Memory B cell (primary cell): Measurements from ENCODE around the gene KCTD1.

ENCODE experiments used
- ATAC-seq: fragments of 150-1000 bp; cut with Tn5 transposase; 2 replicates; pipeline ENCODE4 v1.10.0; 2021; ENCODE audit warnings: low read depth, mild to moderate bottlenecking, moderate library complexity
- DNase-seq, 2 donors: peaks; one replicate each; pipeline ENCODE4 v3.0.0; 2022; ENCODE audit warnings: low spot score in 2 of 2
- H3K27ac Mint-ChIP-seq: one replicate; pipeline ENCODE4 v1.8.0; 2022; ENCODE audit warnings: mild to moderate bottlenecking, moderate library complexity, mixed read lengths
- H3K27me3 Mint-ChIP-seq: one replicate; pipeline ENCODE4 v1.8.0; 2022; ENCODE audit warnings: mixed read lengths
- H3K36me3 Mint-ChIP-seq: one replicate; pipeline ENCODE4 v1.8.0; 2022; ENCODE audit warnings: mild to moderate bottlenecking, mixed read lengths
- H3K4me1 Mint-ChIP-seq: one replicate; pipeline ENCODE4 v1.8.0; 2022; ENCODE audit warnings: mixed read lengths
- H3K4me3 Mint-ChIP-seq: one replicate; pipeline ENCODE4 v1.8.0; 2022; ENCODE audit warnings: mild to moderate bottlenecking, moderate library complexity, mixed read lengths
- H3K9me3 Mint-ChIP-seq: one replicate; pipeline ENCODE4 v1.8.0; 2022; ENCODE audit warnings: mixed read lengths

The KCTD1 gene

DNA sequence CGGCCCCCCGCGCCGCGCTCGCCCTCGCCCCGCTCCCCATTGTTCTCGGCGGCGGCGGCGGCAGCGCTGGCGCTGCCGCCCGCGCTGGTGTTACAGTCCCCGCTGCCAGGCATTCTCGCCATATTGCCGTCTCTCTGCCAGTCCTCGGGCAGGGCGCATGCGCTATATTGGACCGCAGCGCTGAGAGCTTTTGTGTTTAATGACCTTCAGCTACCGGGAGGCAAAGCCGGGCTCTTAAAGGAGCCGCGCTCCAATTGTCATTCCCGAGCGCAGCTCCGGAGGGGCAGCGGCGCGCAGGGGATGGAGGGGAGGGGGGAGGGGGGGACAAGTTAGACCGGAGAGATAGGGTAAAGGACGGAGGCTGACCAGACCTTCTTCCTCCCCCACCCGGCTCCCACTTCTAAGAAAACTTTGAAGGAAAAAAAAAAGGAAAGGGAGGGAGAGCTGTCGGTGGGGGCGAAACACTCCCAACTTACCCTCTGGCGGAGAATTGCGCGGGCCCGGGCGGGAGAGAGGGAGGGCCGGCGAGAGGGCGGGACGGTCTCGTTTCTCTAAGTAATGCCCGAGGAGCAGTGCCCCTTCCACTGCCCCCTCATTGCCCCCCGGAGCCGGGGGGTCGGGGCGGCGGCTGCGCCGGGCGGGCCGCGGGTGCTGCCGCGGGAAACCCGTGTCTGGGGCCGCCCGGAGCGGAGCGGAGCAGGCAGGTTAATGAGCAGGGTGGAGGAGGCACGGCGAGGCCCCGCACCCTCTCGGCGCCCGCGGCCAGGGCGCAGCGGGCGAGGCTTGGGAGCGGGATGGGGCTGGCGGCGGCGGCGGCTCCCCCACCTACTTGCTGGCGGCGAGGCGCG lies at the start of gene KCTD1:
Gene KCTD1, minus strand, starts transcription at position 139 of the 848 bp plus-strand sequence. Its CDS starts 17 bp downstream, at position 122.
- H3K9me3 Mint-ChIP-seq, result no peaks in the 10 kb centered on the region
- ATAC-seq (peak; percentile 67), DNase-seq (peak; percentile 35 to 47)
- no peaks in the 10 kb centered on the region for H3K36me3 Mint-ChIP-seq
- H3K4me3 Mint-ChIP-seq, result peak within 1 kb of the TSS; percentile 95
- peaks cover 28% of the 10 kb centered on the region for H3K4me1 Mint-ChIP-seq
- peaks cover 8% of the 10 kb centered on the region for H3K27me3 Mint-ChIP-seq
- H3K27ac Mint-ChIP-seq, result peak within 1 kb of the TSS; percentile 35

GRCh38 chr18:26593365-26594320 lies 45.3 kb upstream of the KCTD1 start:
- H3K4me1 Mint-ChIP-seq, result no peaks in the 10 kb centered on the region
- no peaks in the 10 kb centered on the region for H3K36me3 Mint-ChIP-seq
- no peak overlapping the region for H3K27ac Mint-ChIP-seq
- ATAC-seq (no peak), DNase-seq (no peak)
- peaks cover 6% of the 10 kb centered on the region for H3K9me3 Mint-ChIP-seq
- peaks cover 19% of the 10 kb centered on the region for H3K27me3 Mint-ChIP-seq
- H3K4me3 Mint-ChIP-seq, result no peak overlapping the region

DNA sequence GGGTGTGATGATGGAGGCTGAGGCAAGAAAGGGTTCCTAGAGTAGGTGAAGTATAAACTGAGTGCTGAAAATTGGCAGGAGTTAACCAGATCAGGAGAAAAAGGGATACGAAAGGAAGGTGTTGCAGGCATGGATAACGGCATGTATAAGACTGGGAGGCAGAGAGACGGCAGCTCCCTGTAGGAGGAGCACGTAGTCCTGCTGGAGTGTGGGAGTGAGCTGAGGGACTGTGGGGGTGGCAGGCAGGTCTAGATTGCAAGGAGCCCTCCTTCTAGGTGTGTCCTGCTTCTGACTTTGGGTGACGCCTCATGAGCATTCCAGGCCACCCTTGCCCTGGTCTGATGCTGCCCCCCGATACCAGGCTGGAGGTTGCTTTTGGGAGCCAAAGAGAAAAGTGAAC lies 36.4 kb upstream of the KCTD1 start:
- no peak overlapping the region for H3K4me3 Mint-ChIP-seq
- no peaks in the 10 kb centered on the region for H3K36me3 Mint-ChIP-seq
- DNase-seq (no peak), ATAC-seq (no peak)
- no peaks in the 10 kb centered on the region for H3K9me3 Mint-ChIP-seq
- no peak overlapping the region for H3K27ac Mint-ChIP-seq
- no peaks in the 10 kb centered on the region for H3K4me1 Mint-ChIP-seq
- peaks cover 9% of the 10 kb centered on the region for H3K27me3 Mint-ChIP-seq

DNA sequence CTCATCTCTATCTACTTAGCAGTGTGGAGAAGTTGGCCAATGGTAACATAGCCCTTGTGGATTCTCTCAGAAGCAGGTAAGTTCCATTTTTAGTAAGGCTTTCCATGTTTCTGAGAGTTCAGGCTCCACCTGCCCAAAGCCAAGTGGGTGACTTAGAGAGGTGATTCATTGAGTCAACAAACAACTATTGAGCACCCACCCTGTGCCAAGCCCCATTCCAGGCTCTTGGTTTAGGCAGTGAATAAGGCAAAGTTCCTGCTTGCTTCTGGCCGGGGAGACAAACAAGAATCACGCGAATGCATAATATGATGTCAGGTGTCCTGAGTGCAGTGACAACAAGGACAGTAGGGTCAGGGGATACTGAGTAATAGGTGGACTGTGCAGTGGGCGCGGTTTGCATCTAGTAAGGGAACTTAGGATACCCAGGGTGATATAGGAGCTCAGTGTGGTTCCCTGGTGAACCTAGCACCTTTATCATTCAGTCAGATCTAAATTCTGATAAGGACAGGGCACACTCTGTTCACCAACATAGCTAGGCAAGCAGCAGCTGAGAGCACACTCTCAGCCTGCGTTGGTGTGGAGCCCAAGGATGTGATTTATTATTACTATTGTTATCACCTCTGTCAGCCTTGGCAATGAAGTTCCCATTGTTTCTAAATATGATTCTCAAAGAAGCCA lies 31.7 kb upstream of the KCTD1 start:
- no peak overlapping the region for H3K27ac Mint-ChIP-seq
- peaks cover 13% of the 10 kb centered on the region for H3K27me3 Mint-ChIP-seq
- no peaks in the 10 kb centered on the region for H3K9me3 Mint-ChIP-seq
- H3K36me3 Mint-ChIP-seq, result no peaks in the 10 kb centered on the region
- H3K4me3 Mint-ChIP-seq, result no peak overlapping the region
- DNase-seq, result no peak
- no peak for ATAC-seq
- H3K4me1 Mint-ChIP-seq, result peaks cover 7% of the 10 kb centered on the region

- Mint-ChIP-seq H3K27me3 (peaks cover 18% of the 10 kb centered on the region), H3K4me3 (no peak overlapping the region)
- DNase-seq, result no peak
Observed at GRCh38 chr18:26575865-26576217, 27.5 kb upstream of the KCTD1 start.

GRCh38 chr18:26574958-26575864 lies 26.9 kb upstream of the KCTD1 start:
- Mint-ChIP-seq H3K27me3 (peaks cover 18% of the 10 kb centered on the region), H3K4me1 (peaks cover 7% of the 10 kb centered on the region), H3K4me3 (no peak overlapping the region), H3K9me3 (no peaks in the 10 kb centered on the region), H3K27ac (no peak overlapping the region), H3K36me3 (no peaks in the 10 kb centered on the region)
- no peak for DNase-seq
- no peak for ATAC-seq

More at GRCh38 chr18:26575865-26576217, 27.5 kb upstream of the KCTD1 start:
- H3K9me3 Mint-ChIP-seq, result no peaks in the 10 kb centered on the region
- H3K4me1 Mint-ChIP-seq, result peaks cover 7% of the 10 kb centered on the region
- no peak for ATAC-seq
- no peaks in the 10 kb centered on the region for H3K36me3 Mint-ChIP-seq
- H3K27ac Mint-ChIP-seq, result no peak overlapping the region

- no peak overlapping the region for H3K27ac Mint-ChIP-seq
- ATAC-seq (no peak), DNase-seq (no peak)
- no peaks in the 10 kb centered on the region for H3K9me3 Mint-ChIP-seq
- peaks cover 11% of the 10 kb centered on the region for H3K27me3 Mint-ChIP-seq
- no peak overlapping the region for H3K4me3 Mint-ChIP-seq
- H3K4me1 Mint-ChIP-seq, result no peaks in the 10 kb centered on the region
- H3K36me3 Mint-ChIP-seq, result no peaks in the 10 kb centered on the region
Observed at GRCh38 chr18:26568926-26569665, 20.7 kb upstream of the KCTD1 start.

DNA sequence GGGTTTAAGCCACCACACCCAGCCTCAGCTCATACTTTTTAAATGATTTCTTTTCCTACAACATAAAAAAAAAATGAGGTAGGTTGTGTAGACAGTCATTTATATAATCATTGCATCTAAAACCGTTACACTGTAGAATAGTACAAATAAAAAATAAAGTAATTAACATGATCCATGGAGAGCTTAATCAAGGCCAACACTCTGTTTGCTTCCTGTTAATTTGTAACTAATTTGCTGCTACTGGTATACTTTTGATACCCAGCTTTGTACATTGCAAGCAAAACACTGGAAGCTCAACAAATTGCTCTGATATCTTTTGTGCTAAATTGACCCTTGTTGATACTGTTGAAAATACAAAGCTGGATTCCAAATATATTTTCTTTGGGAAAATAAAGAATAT lies 20.2 kb upstream of the KCTD1 start:
- H3K9me3 Mint-ChIP-seq, result no peaks in the 10 kb centered on the region
- no peak overlapping the region for H3K4me3 Mint-ChIP-seq
- DNase-seq (no peak), ATAC-seq (no peak)
- no peak overlapping the region for H3K27ac Mint-ChIP-seq
- H3K36me3 Mint-ChIP-seq, result no peaks in the 10 kb centered on the region
- H3K27me3 Mint-ChIP-seq, result peaks cover 14% of the 10 kb centered on the region
- no peaks in the 10 kb centered on the region for H3K4me1 Mint-ChIP-seq

GRCh38 chr18:26566874-26567555 lies 18.7 kb upstream of the KCTD1 start:
- peaks cover 2% of the 10 kb centered on the region for H3K9me3 Mint-ChIP-seq

DNA sequence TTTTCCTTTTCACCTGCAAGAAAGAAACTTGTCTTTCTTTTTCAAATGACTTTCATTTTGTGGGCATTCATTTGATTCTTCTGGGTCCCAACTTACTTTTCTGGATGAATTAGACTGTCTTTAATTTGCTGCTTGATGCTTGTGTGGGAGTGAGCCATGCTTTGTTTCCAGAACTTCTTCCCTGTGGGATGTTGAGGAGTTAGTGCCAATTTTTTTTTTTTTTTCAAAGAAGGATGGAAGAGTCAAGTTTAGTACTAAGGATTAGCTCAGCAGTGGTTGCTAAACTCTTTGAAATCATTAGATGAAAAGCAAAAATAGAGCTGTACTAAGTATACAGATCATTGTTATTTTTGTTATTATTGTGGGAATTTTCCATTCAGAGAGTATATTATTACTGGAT lies 17.2 kb upstream of the KCTD1 start:
- Mint-ChIP-seq H3K4me3 (no peak overlapping the region), H3K4me1 (no peaks in the 10 kb centered on the region), H3K36me3 (no peaks in the 10 kb centered on the region), H3K27me3 (peaks cover 17% of the 10 kb centered on the region), H3K9me3 (peaks cover 2% of the 10 kb centered on the region), H3K27ac (no peak overlapping the region)
- no peak for ATAC-seq
- DNase-seq, result no peak

More at GRCh38 chr18:26566874-26567555, 18.7 kb upstream of the KCTD1 start:
- ATAC-seq (no peak), DNase-seq (no peak)
- peaks cover 17% of the 10 kb centered on the region for H3K27me3 Mint-ChIP-seq
- no peak overlapping the region for H3K4me3 Mint-ChIP-seq
- H3K36me3 Mint-ChIP-seq, result no peaks in the 10 kb centered on the region
- no peaks in the 10 kb centered on the region for H3K4me1 Mint-ChIP-seq
- H3K27ac Mint-ChIP-seq, result no peak overlapping the region

DNA sequence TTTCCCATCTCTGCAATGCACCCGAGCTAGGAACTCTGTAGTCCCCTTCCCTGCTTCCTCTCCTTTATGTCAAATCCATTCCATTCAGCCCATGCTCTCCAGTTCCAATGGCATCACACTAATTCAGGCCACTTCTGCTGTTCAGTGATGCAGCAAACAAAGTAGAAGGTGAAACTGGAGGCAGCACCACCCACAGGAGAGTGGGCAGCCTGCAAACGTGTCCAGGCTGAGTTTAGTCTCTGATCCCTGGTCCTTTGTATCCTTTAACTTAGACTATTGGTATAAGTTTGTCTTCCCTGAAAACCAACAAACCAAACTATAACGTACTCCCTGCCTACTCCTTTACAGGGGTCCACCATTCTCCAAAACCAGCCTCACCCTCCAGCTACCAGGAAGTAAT lies 14.7 kb upstream of the KCTD1 start:
- peaks cover 2% of the 10 kb centered on the region for H3K9me3 Mint-ChIP-seq
- DNase-seq, result no peak

GRCh38 chr18:26562568-26562967 lies 14.2 kb upstream of the KCTD1 start:
- ATAC-seq (no peak), DNase-seq (no peak)
- no peaks in the 10 kb centered on the region for H3K4me1 Mint-ChIP-seq
- H3K27ac Mint-ChIP-seq, result no peak overlapping the region
- peaks cover 2% of the 10 kb centered on the region for H3K9me3 Mint-ChIP-seq
- no peak overlapping the region for H3K4me3 Mint-ChIP-seq
- H3K27me3 Mint-ChIP-seq, result peaks cover 23% of the 10 kb centered on the region
- no peaks in the 10 kb centered on the region for H3K36me3 Mint-ChIP-seq

More for the DNA sequence above, 14.7 kb upstream of the KCTD1 start:
- ATAC-seq, result no peak
- peaks cover 19% of the 10 kb centered on the region for H3K27me3 Mint-ChIP-seq
- no peaks in the 10 kb centered on the region for H3K36me3 Mint-ChIP-seq
- no peak overlapping the region for H3K27ac Mint-ChIP-seq
- no peaks in the 10 kb centered on the region for H3K4me1 Mint-ChIP-seq
- no peak overlapping the region for H3K4me3 Mint-ChIP-seq
